K562 (cell line): ENCODE measurements around the gene ZMIZ1. TPM values are rescaled to one million over a fixed set of nuclear protein-coding genes. Genes with fewer than 3 reads are reported as not detected.

Source experiments
- BCOR ChIP-seq: fragments of 450-650 bp; IDR thresholded peaks from 2 replicates; pipeline ENCODE4 v1.6.1; 2016
- CBX5 ChIP-seq: IDR thresholded peaks from 2 replicates; pipeline ENCODE4 v1.6.1; 2014; ENCODE audit warnings: low read depth, borderline replicate concordance
- DMBX1 ChIP-seq: fragments of 250-450 bp; sonication (Bioruptor Pico); IDR thresholded peaks from 2 replicates; pipeline ENCODE4 v1.8.0; 2022; ENCODE audit warnings: inconsistent platforms, mild to moderate bottlenecking, moderate library complexity, borderline replicate concordance
- ELF2 ChIP-seq: fragments of 250-450 bp; sonication (Bioruptor Pico); IDR thresholded peaks from 2 replicates; pipeline ENCODE4 v1.5.0; 2021; ENCODE audit warnings: mild to moderate bottlenecking
- JUNB ChIP-seq: fragments of 450-650 bp; formaldehyde crosslinking; conservative IDR thresholded peaks from 2 replicates; pipeline ENCODE4 v1.4.0; 2020; ENCODE audit warnings: mild to moderate bottlenecking
- LEF1 ChIP-seq: fragments of 450-650 bp; IDR thresholded peaks from 2 replicates; pipeline ENCODE4 v1.6.1; 2016; ENCODE audit warnings: mild to moderate bottlenecking
- POLR3G ChIP-seq: IDR thresholded peaks from 2 replicates; pipeline ENCODE4 v1.6.1; 2011; ENCODE audit not compliant: insufficient read length, insufficient replicate concordance; ENCODE audit errors: extremely low read depth
- PRPF4 ChIP-seq: fragments of 200-400 bp; formaldehyde crosslinking; IDR thresholded peaks from one replicate; pipeline ENCODE4 v1.6.1; 2017; ENCODE audit warnings: low read length, low read depth, mild to moderate bottlenecking; ENCODE audit not compliant: insufficient read depth, poor library complexity, severe bottlenecking
- RAD51 ChIP-seq: fragments of 450-650 bp; IDR thresholded peaks from 2 replicates; pipeline ENCODE4 v1.7.1; 2016; ENCODE audit warnings: low read depth, mild to moderate bottlenecking, borderline replicate concordance
- SMARCC2 ChIP-seq: fragments of 450-650 bp; IDR thresholded peaks from 2 replicates; pipeline ENCODE4 v1.6.1; 2017; ENCODE audit warnings: antibody characterized with exemption, moderate library complexity, mild to moderate bottlenecking, low read depth
- ZNF444 ChIP-seq: fragments of 250-450 bp; sonication (Bioruptor Pico); IDR thresholded peaks from 2 replicates; pipeline ENCODE4 v1.4.0; 2020; ENCODE audit warnings: mild to moderate bottlenecking, moderate library complexity
- ZNF445 ChIP-seq: fragments of 250-450 bp; sonication (Bioruptor Pico); IDR thresholded peaks from 2 replicates; pipeline ENCODE4 v1.4.0; 2020; ENCODE audit warnings: low read depth, mild to moderate bottlenecking, moderate library complexity
- ZZZ3 ChIP-seq: fragments of 450-650 bp; IDR thresholded peaks from 2 replicates; pipeline ENCODE4 v1.6.1; 2016; ENCODE audit warnings: antibody characterized with exemption, mild to moderate bottlenecking, moderate library complexity
- polyA plus RNA-seq, 8 experiments: library from polyadenylated mRNA; depleted of rRNA in 4 of 8; stranded (reverse) in 5 of 8; unstranded in 3 of 8; fragments of >200 nt; fragmentation: Nextera tagmentation in 2 of 8; fragmentation: Illumina TruSeq in 1 of 8; extraction: Ambion mirVana in 2 of 8; extraction: Trizol in 1 of 8; gene quantifications; 2 replicates each; pipeline versions ENCODE4 v1.2.1 to v1.2.3, GENCODE V29; 2011 to 2014; ENCODE audit warnings: inconsistent platforms in 1 of 8, missing spikeins in 1 of 8
- total RNA-seq, 7 experiments: library from RNA; depleted of rRNA in 6 of 7; stranded (reverse); fragments of >200 nt in 6 of 7; fragmentation: Illumina TruSeq in 2 of 7; extraction: Trizol in 2 of 7; gene quantifications; 2 replicates each; pipeline versions ENCODE4 v1.2.1 to v1.2.3, GENCODE V29; 2011 to 2021; ENCODE audit warnings: low replicate concordance in 1 of 7
- TF ChIP-seq, protein P1 (sequence below): conservative IDR thresholded peaks from 2 replicates; pipeline ENCODE4 v1.6.1; 2011; ENCODE audit warnings: low read depth, mild to moderate bottlenecking, low read length; ENCODE audit not compliant: control insufficient read depth
- TF ChIP-seq, protein P2 (sequence below), 2 experiments: fragments of 450-650 bp in 1 of 2; sonication (generic) in 1 of 2; formaldehyde crosslinking in 1 of 2; IDR thresholded peaks; 2 replicates each; pipeline versions ENCODE4 v1.7.1 to v1.9.0; 2016 to 2022; ENCODE audit warnings: inconsistent platforms in 1 of 2, mild to moderate bottlenecking in 1 of 2, missing genetic modification reagents in 1 of 2
- TF ChIP-seq, protein P3 (sequence below): fragments of 250-450 bp; sonication (Bioruptor Pico); IDR thresholded peaks from 2 replicates; pipeline ENCODE4 v1.8.0; 2022; ENCODE audit warnings: moderate library complexity, mild to moderate bottlenecking, inconsistent platforms

The ZMIZ1 gene
- total and polyA plus RNA-seq, 9 of the 15 experiments (the other 6 are each of a cell fraction or from before 2014, with no cell fraction given): 1.0 to 37.3 (median 4.3) TPM

DNA sequence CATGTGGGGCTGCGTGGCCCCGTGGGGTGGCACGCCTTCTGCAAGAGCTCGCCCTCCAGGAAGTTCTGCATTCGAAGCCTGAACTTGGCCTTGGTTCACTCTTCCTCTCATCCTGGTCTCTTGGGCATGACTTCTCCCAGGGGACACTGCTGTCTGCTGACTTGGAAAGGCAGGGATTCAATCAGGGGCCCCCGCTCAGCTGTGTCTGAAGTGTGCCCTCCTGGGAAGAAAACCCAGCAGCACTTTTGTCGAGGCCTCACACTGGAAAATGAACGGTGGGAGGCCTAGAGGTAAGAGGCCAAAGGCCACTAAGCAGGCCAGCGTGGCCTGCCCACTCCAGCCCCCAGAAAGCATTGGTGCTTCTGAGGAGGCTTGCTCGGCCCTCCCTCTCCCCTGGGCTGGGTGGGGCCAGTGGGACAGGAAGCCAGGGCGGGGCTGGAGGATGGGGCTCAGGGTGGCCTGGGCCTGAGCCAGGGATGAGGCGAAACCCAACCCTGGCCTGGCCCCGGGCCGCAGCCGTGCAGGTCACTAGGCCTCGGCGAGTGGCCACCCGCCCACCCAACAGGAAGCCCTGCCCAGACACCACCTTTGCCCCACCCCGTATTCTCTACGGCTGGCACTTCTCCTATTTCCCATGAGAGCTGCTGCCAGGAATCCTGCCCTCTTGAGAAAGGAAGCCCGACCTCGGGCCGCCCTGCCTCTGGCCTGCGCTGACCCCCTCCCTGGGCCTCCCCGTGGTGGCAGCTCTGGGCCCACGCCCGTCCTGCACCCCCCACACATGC lies 81.1 kb downstream of the ZMIZ1 start (continued):
- TF ChIP-seq, protein P1, sequence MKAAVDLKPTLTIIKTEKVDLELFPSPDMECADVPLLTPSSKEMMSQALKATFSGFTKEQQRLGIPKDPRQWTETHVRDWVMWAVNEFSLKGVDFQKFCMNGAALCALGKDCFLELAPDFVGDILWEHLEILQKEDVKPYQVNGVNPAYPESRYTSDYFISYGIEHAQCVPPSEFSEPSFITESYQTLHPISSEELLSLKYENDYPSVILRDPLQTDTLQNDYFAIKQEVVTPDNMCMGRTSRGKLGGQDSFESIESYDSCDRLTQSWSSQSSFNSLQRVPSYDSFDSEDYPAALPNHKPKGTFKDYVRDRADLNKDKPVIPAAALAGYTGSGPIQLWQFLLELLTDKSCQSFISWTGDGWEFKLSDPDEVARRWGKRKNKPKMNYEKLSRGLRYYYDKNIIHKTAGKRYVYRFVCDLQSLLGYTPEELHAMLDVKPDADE: no peak
- TF ChIP-seq RAD51 (no peak), PRPF4 (no peak), SMARCC2 (no peak), ELF2 (CRISPR knock-in tag) (0 out of 2 replicates have a peak, but pooled peaks have one; percentile 8), POLR3G (no peak), BCOR (no peak), JUNB (no peak), ZZZ3 (no peak), DMBX1 (CRISPR knock-in tag) (peak; percentile 14), LEF1 (no peak; the same call in 1 of the 2 replicates), CBX5 (no peak), ZNF444 (CRISPR knock-in tag) (no peak), ZNF445 (CRISPR knock-in tag) (no peak; the same call in 1 of the 2 replicates)
- TF ChIP-seq, protein P2, sequence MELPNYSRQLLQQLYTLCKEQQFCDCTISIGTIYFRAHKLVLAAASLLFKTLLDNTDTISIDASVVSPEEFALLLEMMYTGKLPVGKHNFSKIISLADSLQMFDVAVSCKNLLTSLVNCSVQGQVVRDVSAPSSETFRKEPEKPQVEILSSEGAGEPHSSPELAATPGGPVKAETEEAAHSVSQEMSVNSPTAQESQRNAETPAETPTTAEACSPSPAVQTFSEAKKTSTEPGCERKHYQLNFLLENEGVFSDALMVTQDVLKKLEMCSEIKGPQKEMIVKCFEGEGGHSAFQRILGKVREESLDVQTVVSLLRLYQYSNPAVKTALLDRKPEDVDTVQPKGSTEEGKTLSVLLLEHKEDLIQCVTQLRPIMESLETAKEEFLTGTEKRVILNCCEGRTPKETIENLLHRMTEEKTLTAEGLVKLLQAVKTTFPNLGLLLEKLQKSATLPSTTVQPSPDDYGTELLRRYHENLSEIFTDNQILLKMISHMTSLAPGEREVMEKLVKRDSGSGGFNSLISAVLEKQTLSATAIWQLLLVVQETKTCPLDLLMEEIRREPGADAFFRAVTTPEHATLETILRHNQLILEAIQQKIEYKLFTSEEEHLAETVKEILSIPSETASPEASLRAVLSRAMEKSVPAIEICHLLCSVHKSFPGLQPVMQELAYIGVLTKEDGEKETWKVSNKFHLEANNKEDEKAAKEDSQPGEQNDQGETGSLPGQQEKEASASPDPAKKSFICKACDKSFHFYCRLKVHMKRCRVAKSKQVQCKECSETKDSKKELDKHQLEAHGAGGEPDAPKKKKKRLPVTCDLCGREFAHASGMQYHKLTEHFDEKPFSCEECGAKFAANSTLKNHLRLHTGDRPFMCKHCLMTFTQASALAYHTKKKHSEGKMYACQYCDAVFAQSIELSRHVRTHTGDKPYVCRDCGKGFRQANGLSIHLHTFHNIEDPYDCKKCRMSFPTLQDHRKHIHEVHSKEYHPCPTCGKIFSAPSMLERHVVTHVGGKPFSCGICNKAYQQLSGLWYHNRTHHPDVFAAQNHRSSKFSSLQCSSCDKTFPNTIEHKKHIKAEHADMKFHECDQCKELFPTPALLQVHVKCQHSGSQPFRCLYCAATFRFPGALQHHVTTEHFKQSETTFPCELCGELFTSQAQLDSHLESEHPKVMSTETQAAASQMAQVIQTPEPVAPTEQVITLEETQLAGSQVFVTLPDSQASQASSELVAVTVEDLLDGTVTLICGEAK (IDR thresholded peaks at IDR 0.05): no peak
- TF ChIP-seq, protein P2 (CRISPR knock-in tag; IDR thresholded peaks at IDR 0.05): no peak
- TF ChIP-seq, protein P3, sequence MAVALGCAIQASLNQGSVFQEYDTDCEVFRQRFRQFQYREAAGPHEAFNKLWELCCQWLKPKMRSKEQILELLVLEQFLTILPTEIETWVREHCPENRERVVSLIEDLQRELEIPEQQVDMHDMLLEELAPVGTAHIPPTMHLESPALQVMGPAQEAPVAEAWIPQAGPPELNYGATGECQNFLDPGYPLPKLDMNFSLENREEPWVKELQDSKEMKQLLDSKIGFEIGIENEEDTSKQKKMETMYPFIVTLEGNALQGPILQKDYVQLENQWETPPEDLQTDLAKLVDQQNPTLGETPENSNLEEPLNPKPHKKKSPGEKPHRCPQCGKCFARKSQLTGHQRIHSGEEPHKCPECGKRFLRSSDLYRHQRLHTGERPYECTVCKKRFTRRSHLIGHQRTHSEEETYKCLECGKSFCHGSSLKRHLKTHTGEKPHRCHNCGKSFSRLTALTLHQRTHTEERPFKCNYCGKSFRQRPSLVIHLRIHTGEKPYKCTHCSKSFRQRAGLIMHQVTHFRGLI (CRISPR knock-in tag): peak; percentile 53; the same call in 1 of the 2 replicates
